ENCODE results near the gene MRPL36. TPM values are rescaled to one million over a fixed set of nuclear protein-coding genes. Genes with fewer than 3 reads are reported as not detected.

The MRPL36 gene
- total and polyA plus RNA-seq, 9 of the 15 experiments (the other 6 are each of a cell fraction or from before 2014, with no cell fraction given) = 78.3 to 557 (median 124) TPM

DNA sequence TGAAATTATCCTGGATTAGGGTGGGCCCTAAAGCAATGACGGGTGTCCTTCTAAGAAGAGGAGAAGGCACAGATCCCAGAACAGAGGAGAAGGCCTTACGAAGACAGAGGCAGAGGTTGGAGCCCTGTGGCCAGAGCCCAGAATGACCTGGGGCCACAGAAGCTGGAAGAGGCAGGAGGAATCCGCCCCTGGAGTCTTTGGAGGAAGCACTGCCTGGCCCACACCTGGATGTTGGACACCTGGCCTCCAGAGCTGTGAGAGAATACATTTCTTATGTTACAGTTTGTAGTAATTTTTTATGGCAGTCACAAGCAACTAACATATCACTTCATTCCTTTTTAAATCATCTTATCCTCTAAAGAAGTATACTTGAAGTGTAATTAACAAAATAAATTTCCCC, 8.5 kb downstream of the MRPL36 start:
- no peak overlapping the region for H2AFZ ChIP-seq (ENCODE audit: low read depth, low read length)
- H3K9me1 ChIP-seq (ENCODE audit: control insufficient read depth, insufficient read depth, low read length) = no peaks in the 10 kb centered on the region
- ChIA-PET CTCF (ENCODE audit: low intra/inter-chr PET ratio) (no interaction called here), POLR2A (no interaction called here)
- H3K27me3 ChIP-seq (ENCODE audit: control insufficient read depth in 2 of 2, insufficient read depth in 2 of 2, low read length in 2 of 2) = peaks cover 34 to 37% of the 10 kb centered on the region in 2 experiments
- H3K4me2 ChIP-seq (ENCODE audit: insufficient read depth, low read length) = no peak overlapping the region
- BruUV-seq (replicated peaks) = no TSS peak
- H3K9me3 ChIP-seq (replicated peaks; ENCODE audit: control insufficient read depth, insufficient read depth, low read depth, low read length) = no peaks in the 10 kb centered on the region
- peaks cover 3% of the 10 kb centered on the region; the same call in 2 of the 3 replicates for H3K36me3 ChIP-seq (ENCODE audit: control insufficient read depth, insufficient read depth, low read length)
- ATAC-seq (no peak), DNase-seq (ENCODE audit: extremely low read depth in 1 of 4, low spot score in 3 of 4) (no peak), FAIRE-seq (peak; percentile 32)
- H3K4me1 ChIP-seq (replicated peaks in 1 of 2; ENCODE audit: control insufficient read depth in 2 of 2, insufficient read depth in 2 of 2, low read length in 2 of 2) = peaks cover 0 to 22% of the 10 kb centered on the region in 2 experiments; a peak in 2 of 5 replicates
- no peaks in the 10 kb centered on the region for H3K79me2 ChIP-seq (ENCODE audit: control insufficient read depth, insufficient read depth, low read length)
- H3K27ac ChIP-seq (ENCODE audit: extremely low read depth, low read depth, low read length) = no peak overlapping the region
- peaks cover 3% of the 10 kb centered on the region for H4K20me1 ChIP-seq (replicated peaks; ENCODE audit: control insufficient read depth, insufficient read depth, low read length)
- intact Hi-C loops (cut with micrococcal nuclease) = no loop called here
- 12% methylated on average over 3 of the region's 3 CpGs for WGBS (ENCODE audit: insufficient coverage, low coverage, missing lambda C conversion rate)
- no peak overlapping the region for H3K4me3 ChIP-seq
- in situ Hi-C loops (cut with MboI) = no loop called here
- no peak overlapping the region for H3K9ac ChIP-seq (ENCODE audit: insufficient read depth in 1 of 2, low read depth in 2 of 2, low read length in 2 of 2)
- TF ChIP-seq COPS2 (conservative IDR thresholded peaks at IDR 0.05) (no peak), POLR2A (conservative IDR thresholded peaks at IDR 0.05) (no peak), HNRNPL (IDR thresholded peaks at IDR 0.05; ENCODE audit: low read depth, low read length) (no peak), ZNF668 (CRISPR knock-in tag; IDR thresholded peaks at IDR 0.05) (no peak), STAT5B (CRISPR knock-in tag; IDR thresholded peaks at IDR 0.05) (no peak), ILK (tag; IDR thresholded peaks at IDR 0.05; ENCODE audit: borderline replicate concordance, low read depth) (no peak), NCOA6 (IDR thresholded peaks at IDR 0.05) (no peak), TOE1 (IDR thresholded peaks at IDR 0.05; ENCODE audit: borderline replicate concordance) (no peak), TOE1 (CRISPR knock-in tag; IDR thresholded peaks at IDR 0.05; ENCODE audit: borderline replicate concordance, low read depth) (no peak), SOX6 (IDR thresholded peaks at IDR 0.05) (no peak)
- TF ChIP-seq, protein P1, sequence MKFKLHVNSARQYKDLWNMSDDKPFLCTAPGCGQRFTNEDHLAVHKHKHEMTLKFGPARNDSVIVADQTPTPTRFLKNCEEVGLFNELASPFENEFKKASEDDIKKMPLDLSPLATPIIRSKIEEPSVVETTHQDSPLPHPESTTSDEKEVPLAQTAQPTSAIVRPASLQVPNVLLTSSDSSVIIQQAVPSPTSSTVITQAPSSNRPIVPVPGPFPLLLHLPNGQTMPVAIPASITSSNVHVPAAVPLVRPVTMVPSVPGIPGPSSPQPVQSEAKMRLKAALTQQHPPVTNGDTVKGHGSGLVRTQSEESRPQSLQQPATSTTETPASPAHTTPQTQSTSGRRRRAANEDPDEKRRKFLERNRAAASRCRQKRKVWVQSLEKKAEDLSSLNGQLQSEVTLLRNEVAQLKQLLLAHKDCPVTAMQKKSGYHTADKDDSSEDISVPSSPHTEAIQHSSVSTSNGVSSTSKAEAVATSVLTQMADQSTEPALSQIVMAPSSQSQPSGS (CRISPR knock-in tag; IDR thresholded peaks at IDR 0.05) = no peak
- TF ChIP-seq, protein P2, sequence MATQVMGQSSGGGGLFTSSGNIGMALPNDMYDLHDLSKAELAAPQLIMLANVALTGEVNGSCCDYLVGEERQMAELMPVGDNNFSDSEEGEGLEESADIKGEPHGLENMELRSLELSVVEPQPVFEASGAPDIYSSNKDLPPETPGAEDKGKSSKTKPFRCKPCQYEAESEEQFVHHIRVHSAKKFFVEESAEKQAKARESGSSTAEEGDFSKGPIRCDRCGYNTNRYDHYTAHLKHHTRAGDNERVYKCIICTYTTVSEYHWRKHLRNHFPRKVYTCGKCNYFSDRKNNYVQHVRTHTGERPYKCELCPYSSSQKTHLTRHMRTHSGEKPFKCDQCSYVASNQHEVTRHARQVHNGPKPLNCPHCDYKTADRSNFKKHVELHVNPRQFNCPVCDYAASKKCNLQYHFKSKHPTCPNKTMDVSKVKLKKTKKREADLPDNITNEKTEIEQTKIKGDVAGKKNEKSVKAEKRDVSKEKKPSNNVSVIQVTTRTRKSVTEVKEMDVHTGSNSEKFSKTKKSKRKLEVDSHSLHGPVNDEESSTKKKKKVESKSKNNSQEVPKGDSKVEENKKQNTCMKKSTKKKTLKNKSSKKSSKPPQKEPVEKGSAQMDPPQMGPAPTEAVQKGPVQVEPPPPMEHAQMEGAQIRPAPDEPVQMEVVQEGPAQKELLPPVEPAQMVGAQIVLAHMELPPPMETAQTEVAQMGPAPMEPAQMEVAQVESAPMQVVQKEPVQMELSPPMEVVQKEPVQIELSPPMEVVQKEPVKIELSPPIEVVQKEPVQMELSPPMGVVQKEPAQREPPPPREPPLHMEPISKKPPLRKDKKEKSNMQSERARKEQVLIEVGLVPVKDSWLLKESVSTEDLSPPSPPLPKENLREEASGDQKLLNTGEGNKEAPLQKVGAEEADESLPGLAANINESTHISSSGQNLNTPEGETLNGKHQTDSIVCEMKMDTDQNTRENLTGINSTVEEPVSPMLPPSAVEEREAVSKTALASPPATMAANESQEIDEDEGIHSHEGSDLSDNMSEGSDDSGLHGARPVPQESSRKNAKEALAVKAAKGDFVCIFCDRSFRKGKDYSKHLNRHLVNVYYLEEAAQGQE (IDR thresholded peaks at IDR 0.05; ENCODE audit: borderline replicate concordance) = no peak
- TF ChIP-seq, protein P2 (CRISPR knock-in tag; IDR thresholded peaks at IDR 0.05; ENCODE audit: low read depth) = no peak
- TF ChIP-seq, protein P3, sequence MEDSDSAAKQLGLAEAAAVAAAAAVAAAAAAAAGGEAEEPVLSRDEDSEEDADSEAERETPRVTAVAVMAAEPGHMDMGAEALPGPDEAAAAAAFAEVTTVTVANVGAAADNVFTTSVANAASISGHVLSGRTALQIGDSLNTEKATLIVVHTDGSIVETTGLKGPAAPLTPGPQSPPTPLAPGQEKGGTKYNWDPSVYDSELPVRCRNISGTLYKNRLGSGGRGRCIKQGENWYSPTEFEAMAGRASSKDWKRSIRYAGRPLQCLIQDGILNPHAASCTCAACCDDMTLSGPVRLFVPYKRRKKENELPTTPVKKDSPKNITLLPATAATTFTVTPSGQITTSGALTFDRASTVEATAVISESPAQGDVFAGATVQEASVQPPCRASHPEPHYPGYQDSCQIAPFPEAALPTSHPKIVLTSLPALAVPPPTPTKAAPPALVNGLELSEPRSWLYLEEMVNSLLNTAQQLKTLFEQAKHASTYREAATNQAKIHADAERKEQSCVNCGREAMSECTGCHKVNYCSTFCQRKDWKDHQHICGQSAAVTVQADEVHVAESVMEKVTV (CRISPR knock-in tag; IDR thresholded peaks at IDR 0.05) = no peak

Data from K562 (cell line).